Stimulated activated CD4-positive, alpha-beta T cell treated with anti-CD3 and anti-CD28 coated beads, TNF-alpha, amount 100 ng/mL, for 1 hour (primary cell): ENCODE data around the gene PVALB.

Experiments
- DNase-seq, 3 donors: peaks; one replicate each; pipeline ENCODE4 v3.0.0-alpha.2; 2020; ENCODE audit warnings: low read depth in 3 of 3, low spot score in 1 of 3

PVALB gene

GRCh38 chr22:36775586-36775963, 41.3 kb downstream of the PVALB start:
- DNase-seq, result peak in 1 of 3 donors; percentile 10

DNA sequence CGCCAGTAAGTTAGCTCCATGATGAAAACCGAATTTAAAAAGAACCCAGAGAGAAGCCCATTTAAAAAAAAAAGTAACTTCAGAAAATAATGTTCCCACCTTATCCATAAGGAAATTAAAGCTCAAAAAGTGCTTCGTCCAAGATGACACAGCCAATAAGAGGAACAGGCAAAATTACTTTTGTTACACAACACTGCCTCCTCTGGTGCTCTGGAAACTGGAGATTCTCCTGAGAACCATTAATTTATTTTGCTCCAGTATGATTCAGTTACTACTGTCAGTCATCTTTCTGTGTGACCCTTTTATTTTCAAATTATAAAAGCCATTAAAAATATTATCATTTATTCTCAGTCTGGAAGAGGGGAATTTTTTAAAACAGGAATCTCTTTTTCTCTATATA, 42.9 kb downstream of the PVALB start:
- DNase-seq, result no peak

GRCh38 chr22:36772451-36772850, 44.4 kb downstream of the PVALB start:
- DNase-seq, result no peak

DNA sequence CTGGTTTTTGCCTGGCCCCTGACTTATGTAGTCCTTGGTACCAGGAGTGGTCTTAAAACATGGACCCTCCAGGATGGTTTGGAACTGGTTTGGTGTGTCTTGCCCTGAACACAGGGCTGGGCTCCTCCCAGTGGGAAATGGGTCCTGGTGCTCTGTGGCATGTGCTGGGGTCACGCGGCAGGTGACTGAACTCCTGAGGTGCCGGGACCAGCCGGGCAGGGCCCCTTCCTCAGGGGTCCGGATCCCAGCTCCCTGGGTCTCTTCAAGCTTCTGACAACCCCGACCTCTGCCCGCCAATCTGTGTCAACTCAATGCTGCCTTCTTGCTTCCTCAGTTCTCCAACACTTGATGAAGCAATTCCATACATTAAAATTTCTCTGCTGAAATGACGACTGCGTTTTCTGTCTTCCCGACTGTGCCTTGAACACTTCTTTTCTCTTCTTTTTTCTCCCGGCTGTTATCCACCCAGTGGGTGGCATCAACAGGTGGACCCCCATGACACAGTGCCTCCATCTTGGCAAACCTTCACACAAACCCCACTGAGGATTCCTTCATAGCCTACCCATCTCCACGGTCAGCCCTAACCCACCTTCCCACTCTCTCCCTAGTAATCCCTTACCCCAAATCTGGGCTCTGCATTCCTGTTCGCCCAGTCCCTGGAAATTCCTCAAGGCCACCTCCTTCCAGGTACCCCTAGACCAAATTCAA, 45.3 kb downstream of the PVALB start:
- no peak for DNase-seq

GRCh38 chr22:36770513-36771231, 46.2 kb downstream of the PVALB start:
- DNase-seq, result no peak

- no peak for DNase-seq
Measured at GRCh38 chr22:36769541-36770512, 47.0 kb downstream of the PVALB start.

DNA sequence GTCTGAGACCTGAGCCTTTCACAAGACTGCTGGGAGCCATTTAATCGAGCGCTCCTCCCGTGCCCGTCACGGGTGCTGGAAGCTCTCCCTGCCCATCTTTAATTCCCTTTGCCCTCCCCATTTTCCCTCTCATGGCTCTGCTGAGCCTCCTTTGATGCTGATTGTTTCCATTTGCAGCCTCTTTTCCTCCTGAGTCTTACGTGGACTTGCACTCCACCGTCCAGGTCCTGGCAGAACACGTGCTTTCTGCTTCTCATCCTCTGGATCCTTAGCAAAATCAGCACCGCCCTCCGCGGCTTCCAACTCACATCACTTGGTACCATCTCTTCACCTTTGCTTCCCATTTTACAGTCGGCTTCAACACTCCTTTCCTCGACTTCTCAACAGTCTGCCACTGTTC, 48.2 kb downstream of the PVALB start:
- no peak for DNase-seq

DNA sequence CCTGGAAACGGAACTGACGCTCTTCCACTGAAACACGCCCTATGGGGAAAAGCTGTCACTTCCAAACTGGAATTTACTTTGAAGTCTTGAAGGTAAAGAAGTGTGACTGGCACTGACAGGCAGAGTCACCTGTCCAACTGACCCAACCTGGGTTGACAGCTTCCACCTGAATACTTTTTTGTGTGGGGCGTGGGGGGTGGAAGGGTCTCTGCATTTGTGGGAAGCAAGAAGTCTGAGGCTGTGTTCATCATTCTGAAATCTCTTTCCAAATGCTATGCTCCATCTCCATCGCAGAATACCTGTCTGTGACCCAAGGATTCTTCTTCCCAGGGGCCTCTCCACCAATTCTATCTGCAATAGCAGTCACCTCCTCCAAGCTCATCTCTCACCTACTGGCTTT, 48.7 kb downstream of the PVALB start:
- no peak for DNase-seq

DNA sequence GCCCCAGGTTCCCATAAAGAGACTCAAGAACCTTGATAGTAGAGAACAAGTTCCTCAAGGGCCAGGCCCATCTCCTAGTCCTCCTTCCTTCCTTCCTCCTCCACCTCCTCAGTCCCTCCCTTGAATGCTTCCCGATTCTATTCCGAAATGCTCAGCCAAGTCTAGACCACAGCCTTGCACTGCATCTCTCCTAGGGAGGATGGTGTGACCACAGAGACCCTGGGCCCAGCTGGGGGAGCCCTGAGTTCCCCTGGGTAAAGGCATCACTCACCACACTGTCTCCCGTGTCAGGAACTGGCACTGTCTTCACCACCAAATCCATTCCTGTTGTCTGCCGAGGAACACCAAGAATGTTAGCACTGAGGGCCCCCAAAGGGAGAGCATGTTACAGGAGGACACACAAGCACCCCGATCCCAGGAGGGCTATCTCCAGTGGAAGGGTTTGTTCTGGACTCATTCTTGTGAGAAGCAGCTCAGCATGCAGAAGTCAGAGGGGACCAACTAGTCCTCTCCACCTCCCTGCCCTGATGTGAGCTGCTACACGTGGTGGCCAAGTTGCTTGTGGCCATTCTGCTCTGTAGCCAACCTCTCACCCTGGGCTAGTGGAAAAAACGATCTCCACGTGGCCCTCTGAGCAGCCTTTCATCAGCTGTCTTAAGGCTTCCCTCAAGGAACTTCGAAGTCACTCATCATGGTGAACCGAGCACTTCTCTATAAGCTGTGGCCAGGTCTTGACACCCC, 49.6 kb downstream of the PVALB start:
- DNase-seq, result no peak

GRCh38 chr22:36765943-36766450, 50.8 kb downstream of the PVALB start:
- DNase-seq, result no peak

- no peak for DNase-seq
Measured at GRCh38 chr22:36765131-36765942, 51.5 kb downstream of the PVALB start.

DNA sequence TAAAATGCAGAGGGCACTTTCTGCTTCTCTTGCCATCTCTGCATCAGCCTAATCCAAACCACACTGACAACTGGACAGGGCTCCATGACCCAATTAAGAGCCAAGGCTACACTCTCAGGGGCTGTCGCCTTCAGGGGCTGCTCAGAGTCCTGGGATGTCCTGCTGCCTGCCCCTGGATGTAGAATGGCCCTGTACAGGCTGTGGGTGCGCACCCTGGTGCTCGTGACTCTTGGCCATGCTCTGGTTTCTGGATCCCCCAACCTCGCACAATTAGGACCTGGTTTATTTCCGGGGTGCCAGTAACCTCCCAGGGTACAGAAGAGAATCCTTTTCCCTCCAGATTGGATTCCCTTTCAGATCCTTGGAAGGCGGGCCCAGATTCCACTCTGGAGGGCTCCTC, 52.2 kb downstream of the PVALB start:
- no peak for DNase-seq

DNA sequence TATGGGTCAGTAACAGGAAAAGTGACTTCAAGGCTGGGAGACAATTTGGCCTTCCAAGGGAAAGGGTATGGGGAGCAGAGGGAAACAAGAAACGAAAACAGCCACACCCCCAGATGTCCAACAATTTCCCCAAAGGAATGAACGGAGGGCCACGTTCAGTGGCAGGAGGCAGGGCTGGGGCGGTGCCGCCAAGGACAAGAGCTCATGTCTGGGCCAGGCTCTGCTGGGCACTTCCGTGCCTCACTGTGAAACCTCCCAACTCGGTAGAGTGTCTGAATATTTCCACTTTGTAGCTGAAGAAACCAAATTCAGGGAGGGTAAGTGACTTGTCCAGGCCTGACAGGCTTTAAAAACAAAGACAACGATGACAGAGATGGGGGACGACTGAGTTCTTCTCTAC, 52.8 kb downstream of the PVALB start:
- no peak for DNase-seq

DNA sequence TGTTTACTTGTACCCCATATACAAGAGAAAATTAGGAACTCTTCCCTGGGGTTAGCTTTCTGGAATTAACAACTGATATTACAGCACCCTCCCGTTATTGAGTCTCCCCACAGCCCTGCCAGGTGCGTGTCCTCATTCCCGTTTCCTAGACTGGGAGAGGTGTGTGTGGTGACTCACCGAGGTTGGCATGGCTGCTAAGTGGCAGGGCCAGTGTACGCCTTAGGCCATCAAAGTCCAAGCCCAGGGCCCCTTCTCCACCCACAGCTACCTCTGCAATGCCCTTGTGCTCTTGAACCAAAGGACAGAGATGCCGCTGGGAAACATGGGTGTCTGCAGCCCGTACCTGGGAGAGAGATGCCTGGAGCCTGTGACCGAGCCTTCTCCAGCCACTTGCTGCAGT, 53.3 kb downstream of the PVALB start:
- DNase-seq, result no peak

DNA sequence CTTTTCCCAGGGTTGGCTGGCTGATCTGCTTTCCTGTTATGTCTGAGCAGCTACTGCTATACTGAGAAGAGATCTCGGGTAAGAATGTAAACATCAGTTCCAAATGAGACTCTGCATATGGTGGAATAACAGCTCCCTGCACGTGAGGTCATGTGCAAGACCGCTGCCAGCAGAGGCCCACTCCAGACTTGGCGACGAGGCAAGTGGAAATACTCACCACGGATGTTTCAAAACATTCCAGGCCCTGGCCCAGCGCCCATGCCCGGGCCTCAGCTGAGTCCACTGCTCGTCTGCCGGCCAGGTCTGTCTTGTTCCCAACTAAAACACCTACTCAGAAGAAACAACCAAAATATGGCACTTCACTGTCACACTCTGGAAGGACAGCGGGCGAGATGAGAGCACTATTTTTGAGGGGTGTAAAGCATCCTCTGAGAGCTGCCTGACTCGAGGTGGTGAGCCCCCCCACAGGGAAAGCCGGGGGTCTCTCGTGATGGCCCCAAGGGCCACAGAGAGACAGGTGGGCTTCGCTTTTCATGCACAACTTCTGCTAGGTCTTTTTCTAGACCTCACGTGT, 54.1 kb downstream of the PVALB start:
- no peak for DNase-seq

- no peak for DNase-seq
Measured at GRCh38 chr22:36761553-36762240, 55.1 kb downstream of the PVALB start.

- DNase-seq, result no peak
Measured at GRCh38 chr22:36760786-36761185, 56.0 kb downstream of the PVALB start.

DNA sequence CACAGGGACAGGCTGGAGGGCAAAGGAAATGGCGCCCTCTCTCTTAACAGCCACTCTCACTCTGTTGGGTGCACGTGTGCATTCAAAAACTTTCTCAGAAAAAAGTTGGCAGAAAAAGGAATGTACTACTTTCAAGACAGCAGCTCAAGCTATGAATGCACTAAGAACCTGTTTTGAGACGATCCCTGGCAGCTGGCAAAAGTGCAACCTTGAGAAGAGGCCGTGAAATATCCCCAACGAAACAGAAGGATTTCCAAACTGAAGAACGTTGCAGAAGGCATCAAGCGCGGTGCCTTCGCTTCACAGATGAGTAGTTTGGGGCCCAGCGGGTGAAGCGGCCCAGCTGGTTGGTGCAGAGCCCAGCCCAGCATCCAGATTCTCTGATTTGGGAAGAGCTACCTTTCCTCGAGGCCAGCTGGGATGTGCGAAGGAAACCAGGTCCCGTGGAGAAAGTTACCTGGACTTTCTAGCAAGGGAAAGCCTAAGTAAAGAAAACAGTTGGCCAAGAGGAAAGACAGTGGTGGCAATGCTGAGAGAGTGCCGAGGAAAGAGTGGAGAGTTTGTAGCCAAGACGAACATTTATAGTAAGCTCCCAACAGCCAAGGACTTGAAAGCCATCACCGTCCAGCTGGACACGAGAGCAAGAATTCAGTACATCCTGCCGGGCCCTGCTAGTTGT, 57.2 kb downstream of the PVALB start:
- DNase-seq, result no peak
